ENCODE measurements around the gene NBAS. TPM values are rescaled to one million over a fixed set of nuclear protein-coding genes. Genes with fewer than 3 reads are reported as not detected.

NBAS gene
- total RNA-seq, 2 experiments from 2014 or later, result 24.4 to 28.8 TPM

- Histone ChIP-seq H3K9me3 (ENCODE audit: low read length) (no peaks in the 10 kb centered on the region), H3K79me2 (ENCODE audit: insufficient read depth, low read depth, low read length) (no peaks in the 10 kb centered on the region), H3K36me3 (ENCODE audit: insufficient read depth, low read length) (no peaks in the 10 kb centered on the region), H3K9me2 (ENCODE audit: insufficient read depth, low read length) (no peaks in the 10 kb centered on the region), H3K4me1 (ENCODE audit: insufficient read depth, low read length, poor library complexity, severe bottlenecking) (no peaks in the 10 kb centered on the region), H3K4me2 (ENCODE audit: low read length) (no peak overlapping the region), H3K27ac (ENCODE audit: low read depth, low read length, poor library complexity, severe bottlenecking) (no peak overlapping the region), H3K4me3 (ENCODE audit: low read depth, low read length, poor library complexity, severe bottlenecking) (no peak overlapping the region), H4K20me1 (ENCODE audit: insufficient read depth, low read length) (no peaks in the 10 kb centered on the region), H2AFZ (ENCODE audit: low read length) (no peak overlapping the region)
- TF ChIP-seq CTCF (conservative IDR thresholded peaks at IDR 0.05; ENCODE audit: low read length) (no peak), EZH2phosphoT487 (IDR thresholded peaks at IDR 0.05; ENCODE audit: borderline replicate concordance, low read depth, low read length) (no peak)
- ChIA-PET CTCF (ENCODE audit: unreplicated experiment) (interaction anchor here (0.6 kb wide), 1 partner anchor 127 kb away, joined by 4 read pairs; no protein-coding TSS in a partner anchor), POLR2A (no interaction called here)
- DNase-seq (ENCODE audit: low spot score), result no peak
- no TSS peak for BruUV-seq (replicated peaks)
- intact Hi-C loops (cut with micrococcal nuclease; ENCODE audit: unreplicated experiment), result no loop called here
Measured at GRCh38 chr2:15412779-15413178, 148.4 kb downstream of the NBAS start.

- CTCF ChIA-PET (ENCODE audit: unreplicated experiment), result no interaction called here
Measured at GRCh38 chr2:15412309-15412708, 148.8 kb downstream of the NBAS start.

More at GRCh38 chr2:15412309-15412708, 148.8 kb downstream of the NBAS start:
- no peak overlapping the region for H2AFZ ChIP-seq (ENCODE audit: low read length)
- no peaks in the 10 kb centered on the region for H3K9me3 ChIP-seq (ENCODE audit: low read length)
- no peaks in the 10 kb centered on the region for H3K9me2 ChIP-seq (ENCODE audit: insufficient read depth, low read length)
- no peaks in the 10 kb centered on the region for H3K36me3 ChIP-seq (ENCODE audit: insufficient read depth, low read length)
- BruUV-seq (replicated peaks), result no TSS peak
- H3K4me1 ChIP-seq (ENCODE audit: insufficient read depth, low read length, poor library complexity, severe bottlenecking), result no peaks in the 10 kb centered on the region
- POLR2A ChIA-PET, result no interaction called here
- no peak overlapping the region for H3K27ac ChIP-seq (ENCODE audit: low read depth, low read length, poor library complexity, severe bottlenecking)
- H4K20me1 ChIP-seq (ENCODE audit: insufficient read depth, low read length), result no peaks in the 10 kb centered on the region
- TF ChIP-seq CTCF (conservative IDR thresholded peaks at IDR 0.05; ENCODE audit: low read length), result no peak
- no peak for TF ChIP-seq EZH2phosphoT487 (IDR thresholded peaks at IDR 0.05; ENCODE audit: borderline replicate concordance, low read depth, low read length)
- intact Hi-C loops (cut with micrococcal nuclease; ENCODE audit: unreplicated experiment), result no loop called here
- H3K79me2 ChIP-seq (ENCODE audit: insufficient read depth, low read depth, low read length), result no peaks in the 10 kb centered on the region
- H3K4me2 ChIP-seq (ENCODE audit: low read length), result no peak overlapping the region
- no peak overlapping the region for H3K4me3 ChIP-seq (ENCODE audit: low read depth, low read length, poor library complexity, severe bottlenecking)
- no peak for DNase-seq (ENCODE audit: low spot score)

All from OCI-LY7 (cell line).